ENCODE results near the gene NPFFR1.
A peak's percentile ranks its signal among the peaks of the same experiment; 100 is the strongest.
"Not testable (repeated sequence)": the region's sequence is repeated elsewhere in the genome, so short reads cannot be mapped to it uniquely, and the experiment has no call there.

Gene NPFFR1

GRCh38 chr10:70254778-70255328, 29.0 kb downstream of the NPFFR1 start:
- no peak for DNase-seq

GRCh38 chr10:70253878-70254765, 29.7 kb downstream of the NPFFR1 start:
- DNase-seq = no peak

GRCh38 chr10:70250961-70251680, 32.7 kb downstream of the NPFFR1 start:
- no peak for DNase-seq

- DNase-seq = no peak
Observed at GRCh38 chr10:70247360-70247759, 36.4 kb downstream of the NPFFR1 start.

GRCh38 chr10:70241081-70241480, 42.7 kb downstream of the NPFFR1 start:
- no peak for DNase-seq

GRCh38 chr10:70239986-70240385, 43.8 kb downstream of the NPFFR1 start:
- not testable (repeated sequence) for DNase-seq

- not testable (repeated sequence) for DNase-seq
Observed at GRCh38 chr10:70239077-70239976, 44.5 kb downstream of the NPFFR1 start.

GRCh38 chr10:70237958-70238536, 45.8 kb downstream of the NPFFR1 start:
- DNase-seq = not testable (repeated sequence)

- DNase-seq = no peak
Observed at GRCh38 chr10:70234668-70235447, 48.9 kb downstream of the NPFFR1 start.

GRCh38 chr10:70233939-70234300, 49.9 kb downstream of the NPFFR1 start:
- no peak for DNase-seq

- peak; percentile 86 for DNase-seq
Observed at GRCh38 chr10:70233109-70233938, 50.5 kb downstream of the NPFFR1 start, which contains the start of gene PPA1. Gene PPA1 (minus strand): TSS chr10:70233429. CDS start chr10:70233327, 102 bp downstream.

GRCh38 chr10:70232859-70233108, 51.0 kb downstream of the NPFFR1 start:
- DNase-seq = no peak

- no peak for DNase-seq
Observed at GRCh38 chr10:70232155-70232858, 51.5 kb downstream of the NPFFR1 start.

GRCh38 chr10:70228491-70228890, 55.3 kb downstream of the NPFFR1 start:
- DNase-seq = no peak

- no peak for DNase-seq
Observed at GRCh38 chr10:70227548-70228320, 56.1 kb downstream of the NPFFR1 start.

GRCh38 chr10:70223728-70224127, 60.1 kb downstream of the NPFFR1 start:
- DNase-seq = no peak

- DNase-seq = not testable (repeated sequence)
Observed at GRCh38 chr10:70222811-70223447, 60.9 kb downstream of the NPFFR1 start.

GRCh38 chr10:70222340-70222794, 61.4 kb downstream of the NPFFR1 start:
- DNase-seq = no peak

- DNase-seq = no peak
Observed at GRCh38 chr10:70221030-70221429, 62.8 kb downstream of the NPFFR1 start.
